ENCODE data around the gene CIAO1.

DNA sequence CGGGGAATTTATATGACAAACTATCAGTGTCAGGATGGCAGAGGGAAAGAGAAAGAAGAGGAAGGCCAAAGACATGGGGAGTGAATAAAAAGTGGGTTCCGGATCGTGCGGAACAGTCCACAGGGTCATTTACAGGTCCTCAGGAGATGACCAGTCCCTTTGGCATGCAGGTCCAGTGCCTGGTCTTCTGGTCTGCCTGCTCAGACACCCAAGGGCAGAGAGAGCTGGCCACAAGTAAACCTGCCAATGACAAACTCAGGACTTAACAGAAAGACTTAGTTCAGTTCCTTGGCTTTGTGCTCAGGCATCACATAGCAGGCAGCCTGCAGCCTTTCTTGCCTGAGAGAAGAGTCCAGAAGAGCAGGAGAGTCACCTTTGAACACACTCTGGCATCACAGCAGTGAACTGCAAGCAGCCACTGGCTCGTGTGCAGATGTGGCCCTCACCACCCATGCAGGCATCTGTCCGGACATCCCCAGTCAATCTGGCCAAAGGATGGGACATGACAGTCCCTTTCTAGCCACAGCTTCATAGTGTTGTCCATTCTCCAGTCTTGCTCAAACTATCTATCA lies 14.2 kb upstream of the CIAO1 start:
- no peak for TF ChIP-seq MXD4 (CRISPR knock-in tag; IDR thresholded peaks at IDR 0.05)
- TF ChIP-seq POLR2AphosphoS5 (IDR thresholded peaks at IDR 0.05; ENCODE audit: low read depth, low read length): no peak; the same call in 1 of the 2 replicates
- TF ChIP-seq KMT2B (CRISPR knock-in tag; IDR thresholded peaks at IDR 0.05): peak; percentile 65; the same call in 1 of the 2 replicates
- TF ChIP-seq ZKSCAN5 (CRISPR knock-in tag; IDR thresholded peaks at IDR 0.05): no peak

All from HepG2 (cell line).